Body of pancreas (tissue), 4 donors: ENCODE results near the gene PRM1. TPM values are rescaled to one million over a fixed set of nuclear protein-coding genes. Genes with fewer than 3 reads are reported as not detected.

ENCODE experiments used
- ATAC-seq: fragments of 150-250 bp; one replicate; pipeline ENCODE4 v1.9.1; 2016
- DNase-seq, 4 donors: peaks; one replicate each; pipeline ENCODE4 v3.0.0-alpha.2; 2019
- H3K27ac ChIP-seq, 4 donors: fragments of 200-600 bp; sonication (generic); 1 replicate in 3 of 4; 2 replicates in 1 of 4; pipeline versions ENCODE4 v1.5.1 to v1.6.1; 2016 to 2019; ENCODE audit warnings: mild to moderate bottlenecking in 1 of 4, mixed read lengths in 1 of 4, moderate library complexity in 1 of 4
- H3K27me3 ChIP-seq, 2 donors: fragments of 200-600 bp; sonication (generic); one replicate each; pipeline ENCODE4 v1.6.0; 2016; ENCODE audit warnings: mild to moderate bottlenecking in 1 of 2
- H3K36me3 ChIP-seq, 2 donors: fragments of 200-600 bp; sonication (generic); replicated peaks in 1 of 2; 2 replicates each; pipeline ENCODE4 v1.5.1; 2016; ENCODE audit warnings: low read depth in 2 of 2; ENCODE audit not compliant: insufficient read depth in 1 of 2
- H3K4me1 ChIP-seq: fragments of 200-600 bp; sonication (generic); one replicate; pipeline ENCODE4 v1.6.0; 2016
- H3K4me3 ChIP-seq, 2 donors: fragments of 200-600 bp; sonication (generic); 1 replicate in 1 of 2; 2 replicates in 1 of 2; pipeline ENCODE4 v1.5.1; 2016 to 2019
- H3K9me3 ChIP-seq, 3 donors: fragments of 200-600 bp; sonication (generic); 1 replicate in 2 of 3; 2 replicates in 1 of 3; pipeline ENCODE4 v1.5.1; 2016
- CTCF ChIP-seq, 7 experiments: fragments of 450-650 bp in 4 of 7; fragments of 200-600 bp in 3 of 7; sonication (generic) in 3 of 7; IDR thresholded peaks; one replicate each; pipeline ENCODE4 v1.5.1; 2016 to 2019; ENCODE audit warnings: antibody characterized with exemption in 7 of 7
- POLR2A ChIP-seq, 3 donors: fragments of 450-650 bp; IDR thresholded peaks; one replicate each; pipeline ENCODE4 v1.6.1; 2016; ENCODE audit warnings: antibody characterized with exemption in 3 of 3, mild to moderate bottlenecking in 2 of 3
- WGBS, 2 donors: methylation state at CpG; one replicate each; pipeline ENCODE4 v1.1.5; 2017; 5-methylcytosine and 5-hydroxymethylcytosine counted together
- intact Hi-C: fragments of 100-400 bp; cut with DNase I; formaldehyde crosslinking; loops from one replicate; pipeline ENCODE4 v1.15.1; 2023
- total RNA-seq, 2 donors: library from RNA; depleted of rRNA; stranded (reverse); fragments of >200 nt; gene quantifications; one replicate each; pipeline ENCODE4 v1.1.0, GENCODE V29; 2016

The PRM1 gene
- total RNA-seq, 2 donors from 2014 or later: not detected

GRCh38 chr16:11270602-11271162, 10.4 kb downstream of the PRM1 start:
- H3K9me3 ChIP-seq: no peaks in the 10 kb centered on the region
- H3K36me3 ChIP-seq: no peaks in the 10 kb centered on the region
- DNase-seq (no peak), ATAC-seq (no peak)
- intact Hi-C loops: no loop called here
- no peak overlapping the region for H3K4me3 ChIP-seq
- H3K27ac ChIP-seq: no peak overlapping the region
- H3K27me3 ChIP-seq: no peaks in the 10 kb centered on the region
- WGBS, 2 donors: 84 to 95% methylated on average over 2 of the region's 2 CpGs
- peaks cover under 1% of the 10 kb centered on the region for H3K4me1 ChIP-seq
- TF ChIP-seq CTCF (IDR thresholded peaks at IDR 0.05) (no peak), POLR2A (IDR thresholded peaks at IDR 0.05) (no peak)

GRCh38 chr16:11268921-11269375, 12.2 kb downstream of the PRM1 start, which contains the start of gene TNP2:
TNP2 (minus strand) TSS chr16:11269325; CDS start chr16:11269262, 63 bp downstream.
- Histone ChIP-seq H3K27me3 (no peaks in the 10 kb centered on the region), H3K36me3 (no peaks in the 10 kb centered on the region), H3K4me3 (no peak within 1 kb of the TSS), H3K4me1 (peaks cover 6% of the 10 kb centered on the region), H3K27ac (no peak within 1 kb of the TSS), H3K9me3 (no peaks in the 10 kb centered on the region)
- ATAC-seq (no peak), DNase-seq (no peak)
- TF ChIP-seq CTCF (IDR thresholded peaks at IDR 0.05) (no peak), POLR2A (IDR thresholded peaks at IDR 0.05) (no peak)
- WGBS, 2 donors: 87 to 93% methylated on average over 4 to 11 of the region's 11 CpGs
- intact Hi-C loops: loop anchor here (10.0 kb wide), 1 partner anchor 304 kb away; no protein-coding TSS in a partner anchor

- intact Hi-C loops: loop anchor here (10.0 kb wide), 1 partner anchor 300 kb away; no protein-coding TSS in a partner anchor
- no peak for TF ChIP-seq POLR2A (IDR thresholded peaks at IDR 0.05)
- peaks cover 6% of the 10 kb centered on the region for H3K4me1 ChIP-seq
- no peaks in the 10 kb centered on the region for H3K36me3 ChIP-seq
- peak overlapping the region in 2 of 4 donors; percentile 5 to 31 for H3K27ac ChIP-seq
- H3K9me3 ChIP-seq: no peaks in the 10 kb centered on the region
- no peak for DNase-seq
- no peak overlapping the region for H3K4me3 ChIP-seq
- H3K27me3 ChIP-seq: no peaks in the 10 kb centered on the region
- WGBS, 2 donors: 69 to 70% methylated on average over 7 of the region's 7 CpGs
- ATAC-seq: no peak
These were observed 16.0 kb downstream of the PRM1 start for GRCh38 chr16:11265124-11265523.

DNA sequence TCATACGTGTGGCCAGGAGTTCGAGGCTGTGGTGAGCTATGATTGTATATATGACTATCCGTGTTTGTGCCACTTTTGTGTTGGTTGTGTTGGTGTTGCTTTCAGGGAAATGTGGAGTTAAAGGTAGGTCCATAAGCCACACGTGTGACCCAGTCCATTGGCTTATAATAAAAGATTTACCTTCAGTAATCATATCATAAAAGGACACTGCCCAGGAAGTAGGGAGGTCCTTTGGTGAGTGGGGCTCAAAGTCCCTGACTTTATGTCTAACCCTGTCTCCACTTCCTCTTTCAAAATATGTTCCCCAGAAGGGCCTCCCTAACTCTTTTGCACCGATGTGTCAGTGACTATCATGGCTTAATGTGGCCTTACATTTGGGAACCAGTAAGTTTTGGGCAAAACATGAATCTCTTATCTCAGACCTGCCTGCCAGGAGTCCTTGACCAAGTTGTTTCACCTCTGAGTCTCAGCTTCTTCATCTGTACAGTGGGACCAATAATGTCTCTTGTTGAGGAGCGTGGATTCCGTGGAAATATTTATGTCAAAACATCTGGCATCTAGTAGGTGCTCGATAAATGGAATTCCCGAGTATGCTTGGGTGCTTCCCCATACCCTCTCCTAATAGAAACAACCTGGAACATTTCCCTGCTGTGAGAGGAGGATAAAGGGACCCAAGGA, 16.8 kb downstream of the PRM1 start:
- Histone ChIP-seq H3K9me3 (no peaks in the 10 kb centered on the region), H3K36me3 (no peaks in the 10 kb centered on the region), H3K4me1 (peaks cover 9% of the 10 kb centered on the region), H3K27ac (no peak overlapping the region), H3K4me3 (no peak overlapping the region), H3K27me3 (no peaks in the 10 kb centered on the region)
- ATAC-seq (no peak), DNase-seq (no peak)
- TF ChIP-seq POLR2A (IDR thresholded peaks at IDR 0.05) (no peak), CTCF (IDR thresholded peaks at IDR 0.05) (no peak)
- 62 to 83% methylated on average over 9 of the region's 9 CpGs for WGBS, 2 donors
- intact Hi-C loops: loop anchor here (10.0 kb wide), 1 partner anchor 299 kb away; no protein-coding TSS in a partner anchor

- ATAC-seq: no peak
- H3K36me3 ChIP-seq: no peaks in the 10 kb centered on the region
- H3K4me1 ChIP-seq: peaks cover 15% of the 10 kb centered on the region
- no peak for DNase-seq
- TF ChIP-seq CTCF (IDR thresholded peaks at IDR 0.05) (no peak), POLR2A (IDR thresholded peaks at IDR 0.05) (no peak)
- intact Hi-C loops: loop anchor here (10.0 kb wide), 1 partner anchor 299 kb away; no protein-coding TSS in a partner anchor
- no peaks in the 10 kb centered on the region for H3K27me3 ChIP-seq
- WGBS, 2 donors: 57 to 78% methylated on average over 4 of the region's 4 CpGs
- H3K4me3 ChIP-seq: no peak overlapping the region
- no peaks in the 10 kb centered on the region for H3K9me3 ChIP-seq
- H3K27ac ChIP-seq: no peak overlapping the region
These were observed 17.4 kb downstream of the PRM1 start for GRCh38 chr16:11263737-11264136.
